ENCODE measurements around the gene CHAF1A. TPM values are rescaled to one million over a fixed set of nuclear protein-coding genes. Genes with fewer than 3 reads are reported as not detected.

Gene CHAF1A
- total RNA-seq, 1 donor from 2014 or later, result 6.6 TPM

GRCh38 chr19:4443188-4443587 lies 40.7 kb downstream of the CHAF1A start:
- Mint-ChIP-seq H3K27ac (ENCODE audit: unreplicated experiment) (peak overlapping the region; percentile 6), H3K4me1 (ENCODE audit: low read depth) (no peaks in the 10 kb centered on the region), H3K9me3 (ENCODE audit: low read depth) (no peaks in the 10 kb centered on the region), H3K27me3 (ENCODE audit: low read depth) (no peaks in the 10 kb centered on the region), H3K36me3 (ENCODE audit: low read depth) (peaks cover 5% of the 10 kb centered on the region), H3K4me3 (ENCODE audit: unreplicated experiment) (no peak overlapping the region)
- TF ChIP-seq CTCF (IDR thresholded peaks at IDR 0.05), result no peak
- DNase-seq (ENCODE audit: low spot score), result no peak

GRCh38 chr19:4443966-4444764 lies 41.7 kb downstream of the CHAF1A start:
- peaks cover 8% of the 10 kb centered on the region for H3K36me3 Mint-ChIP-seq (ENCODE audit: low read depth)
- H3K4me1 Mint-ChIP-seq (ENCODE audit: low read depth), result no peaks in the 10 kb centered on the region
- TF ChIP-seq CTCF (IDR thresholded peaks at IDR 0.05), result no peak
- no peaks in the 10 kb centered on the region for H3K9me3 Mint-ChIP-seq (ENCODE audit: low read depth)
- DNase-seq (ENCODE audit: low spot score), result no peak
- H3K4me3 Mint-ChIP-seq (ENCODE audit: unreplicated experiment), result no peak overlapping the region
- H3K27ac Mint-ChIP-seq (ENCODE audit: unreplicated experiment), result no peak overlapping the region
- no peaks in the 10 kb centered on the region for H3K27me3 Mint-ChIP-seq (ENCODE audit: low read depth)

- DNase-seq (ENCODE audit: low spot score), result no peak
- no peaks in the 10 kb centered on the region for H3K27me3 Mint-ChIP-seq (ENCODE audit: low read depth)
- H3K4me1 Mint-ChIP-seq (ENCODE audit: low read depth), result no peaks in the 10 kb centered on the region
- H3K36me3 Mint-ChIP-seq (ENCODE audit: low read depth), result peaks cover 9% of the 10 kb centered on the region
- H3K4me3 Mint-ChIP-seq (ENCODE audit: unreplicated experiment), result no peak overlapping the region
- no peak for TF ChIP-seq CTCF (IDR thresholded peaks at IDR 0.05)
- no peaks in the 10 kb centered on the region for H3K9me3 Mint-ChIP-seq (ENCODE audit: low read depth)
- H3K27ac Mint-ChIP-seq (ENCODE audit: unreplicated experiment), result no peak overlapping the region
Measured at GRCh38 chr19:4444765-4445741, 42.6 kb downstream of the CHAF1A start.

- TF ChIP-seq CTCF (IDR thresholded peaks at IDR 0.05), result no peak
- no peaks in the 10 kb centered on the region for H3K4me1 Mint-ChIP-seq (ENCODE audit: low read depth)
- DNase-seq (ENCODE audit: low spot score), result no peak
Measured at GRCh38 chr19:4445963-4446703, 43.7 kb downstream of the CHAF1A start.

More at GRCh38 chr19:4445963-4446703, 43.7 kb downstream of the CHAF1A start:
- H3K27me3 Mint-ChIP-seq (ENCODE audit: low read depth), result no peaks in the 10 kb centered on the region
- H3K9me3 Mint-ChIP-seq (ENCODE audit: low read depth), result no peaks in the 10 kb centered on the region
- H3K36me3 Mint-ChIP-seq (ENCODE audit: low read depth), result peaks cover 13% of the 10 kb centered on the region
- no peak overlapping the region for H3K4me3 Mint-ChIP-seq (ENCODE audit: unreplicated experiment)
- H3K27ac Mint-ChIP-seq (ENCODE audit: unreplicated experiment), result no peak overlapping the region

Data from chondrocyte (in vitro differentiated cells).